ENCODE data around the gene EIF4A3. TPM values are rescaled to one million over a fixed set of nuclear protein-coding genes. Genes with fewer than 3 reads are reported as not detected.

Gene EIF4A3
- polyA plus RNA-seq, 1 donor (not counting 4 experiments of a cell fraction or from before 2014, with no cell fraction given) = 143 TPM

GRCh38 chr17:80114758-80115157 is 32.2 kb downstream of the EIF4A3 start:
- no peaks in the 10 kb centered on the region for H3K9me3 ChIP-seq (ENCODE audit: control insufficient read depth, low read depth, low read length)
- H3K4me1 ChIP-seq (ENCODE audit: control insufficient read depth, extremely low read depth, insufficient read depth, low read length) = peaks cover 3% of the 10 kb centered on the region
- H3K36me3 ChIP-seq (ENCODE audit: control insufficient read depth in 2 of 2, extremely low read depth in 1 of 2, insufficient read depth in 2 of 2, low read length in 2 of 2) = no peaks in the 10 kb centered on the region
- H3K9me1 ChIP-seq (ENCODE audit: control insufficient read depth, extremely low read depth, insufficient read depth, low read length) = no peaks in the 10 kb centered on the region
- no peak overlapping the region for H3K4me2 ChIP-seq (ENCODE audit: control insufficient read depth, extremely low read depth, insufficient read depth, low read depth, low read length)
- H4K20me1 ChIP-seq (ENCODE audit: control insufficient read depth, extremely low read depth, insufficient read depth, low read length) = no peaks in the 10 kb centered on the region
- FAIRE-seq (no peak), DNase-seq (ENCODE audit: low read depth, low spot score) (no peak)
- TF ChIP-seq, protein P1, sequence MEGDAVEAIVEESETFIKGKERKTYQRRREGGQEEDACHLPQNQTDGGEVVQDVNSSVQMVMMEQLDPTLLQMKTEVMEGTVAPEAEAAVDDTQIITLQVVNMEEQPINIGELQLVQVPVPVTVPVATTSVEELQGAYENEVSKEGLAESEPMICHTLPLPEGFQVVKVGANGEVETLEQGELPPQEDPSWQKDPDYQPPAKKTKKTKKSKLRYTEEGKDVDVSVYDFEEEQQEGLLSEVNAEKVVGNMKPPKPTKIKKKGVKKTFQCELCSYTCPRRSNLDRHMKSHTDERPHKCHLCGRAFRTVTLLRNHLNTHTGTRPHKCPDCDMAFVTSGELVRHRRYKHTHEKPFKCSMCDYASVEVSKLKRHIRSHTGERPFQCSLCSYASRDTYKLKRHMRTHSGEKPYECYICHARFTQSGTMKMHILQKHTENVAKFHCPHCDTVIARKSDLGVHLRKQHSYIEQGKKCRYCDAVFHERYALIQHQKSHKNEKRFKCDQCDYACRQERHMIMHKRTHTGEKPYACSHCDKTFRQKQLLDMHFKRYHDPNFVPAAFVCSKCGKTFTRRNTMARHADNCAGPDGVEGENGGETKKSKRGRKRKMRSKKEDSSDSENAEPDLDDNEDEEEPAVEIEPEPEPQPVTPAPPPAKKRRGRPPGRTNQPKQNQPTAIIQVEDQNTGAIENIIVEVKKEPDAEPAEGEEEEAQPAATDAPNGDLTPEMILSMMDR (optimal IDR thresholded peaks at IDR 0.05 in 1 of 3, IDR thresholded peaks at IDR 0.05 in 1 of 3, conservative IDR thresholded peaks at IDR 0.05 in 1 of 3; ENCODE audit: extremely low read depth in 1 of 3, insufficient read depth in 2 of 3, low read length in 3 of 3) = no peak
- dilution Hi-C loops (cut with MboI; ENCODE audit: extremely low pct_ligation_motif_present, low sequenced_read_pairs) = no loop called here
- no peak overlapping the region for H3K4me3 ChIP-seq (ENCODE audit: control insufficient read depth in 2 of 3, extremely low read depth in 1 of 3, insufficient read depth in 2 of 3, low read depth in 1 of 3, low read length in 3 of 3)
- no peaks in the 10 kb centered on the region for H3K79me2 ChIP-seq (ENCODE audit: control insufficient read depth, insufficient read depth, low read length)
- no peak overlapping the region for H3K27ac ChIP-seq (ENCODE audit: control insufficient read depth, insufficient read depth, low read length)
- no peak overlapping the region for H2AFZ ChIP-seq (ENCODE audit: control insufficient read depth, low read length)
- H3K27me3 ChIP-seq (ENCODE audit: control insufficient read depth, extremely low read depth, insufficient read depth, low read length) = no peaks in the 10 kb centered on the region
- no peak overlapping the region for H3K9ac ChIP-seq (ENCODE audit: control insufficient read depth, extremely low read depth, insufficient read depth, low read length)

- Histone ChIP-seq H4K20me1 (ENCODE audit: control insufficient read depth, extremely low read depth, insufficient read depth, low read length) (no peaks in the 10 kb centered on the region), H3K9me1 (ENCODE audit: control insufficient read depth, extremely low read depth, insufficient read depth, low read length) (no peaks in the 10 kb centered on the region), H3K27ac (ENCODE audit: control insufficient read depth, insufficient read depth, low read length) (no peak overlapping the region), H3K4me2 (ENCODE audit: control insufficient read depth, extremely low read depth, insufficient read depth, low read depth, low read length) (no peak overlapping the region), H3K79me2 (ENCODE audit: control insufficient read depth, insufficient read depth, low read length) (no peaks in the 10 kb centered on the region), H3K9me3 (ENCODE audit: control insufficient read depth, low read depth, low read length) (no peaks in the 10 kb centered on the region), H3K27me3 (ENCODE audit: control insufficient read depth, extremely low read depth, insufficient read depth, low read length) (no peaks in the 10 kb centered on the region), H3K4me3 (ENCODE audit: control insufficient read depth in 2 of 3, extremely low read depth in 1 of 3, insufficient read depth in 2 of 3, low read depth in 1 of 3, low read length in 3 of 3) (no peak overlapping the region), H3K9ac (ENCODE audit: control insufficient read depth, extremely low read depth, insufficient read depth, low read length) (no peak overlapping the region), H3K4me1 (ENCODE audit: control insufficient read depth, extremely low read depth, insufficient read depth, low read length) (peaks cover 12% of the 10 kb centered on the region), H2AFZ (ENCODE audit: control insufficient read depth, low read length) (no peak overlapping the region), H3K36me3 (ENCODE audit: control insufficient read depth in 2 of 2, extremely low read depth in 1 of 2, insufficient read depth in 2 of 2, low read length in 2 of 2) (no peaks in the 10 kb centered on the region)
- no peak for FAIRE-seq
- TF ChIP-seq EZH2 (IDR thresholded peaks at IDR 0.05; ENCODE audit: low read length) = no peak
- TF ChIP-seq, protein P1 (optimal IDR thresholded peaks at IDR 0.05 in 1 of 3, IDR thresholded peaks at IDR 0.05 in 1 of 3, conservative IDR thresholded peaks at IDR 0.05 in 1 of 3; ENCODE audit: extremely low read depth in 1 of 3, insufficient read depth in 2 of 3, low read length in 3 of 3) = no peak
- dilution Hi-C loops (cut with MboI; ENCODE audit: extremely low pct_ligation_motif_present, low sequenced_read_pairs) = no loop called here
- DNase-seq (ENCODE audit: low read depth, low spot score) = no peak
Measured at GRCh38 chr17:80113033-80113484, 33.9 kb downstream of the EIF4A3 start.

All from keratinocyte (primary cell).